Activated CD4-positive, CD25-positive, alpha-beta regulatory T cell treated with anti-CD3 and anti-CD28 coated beads, Interleukin-2, amount 50 U/mL, for 72 hours (primary cell): ENCODE data around the gene SRSF1.
A peak's percentile ranks its signal among the peaks of the same experiment; 100 is the strongest.
"Not testable (repeated sequence)": the region's sequence is repeated elsewhere in the genome, so short reads cannot be mapped to it uniquely, and the experiment has no call there.

Source experiments
- DNase-seq: peaks from one replicate; pipeline ENCODE4 v3.0.0; 2021

SRSF1 gene

GRCh38 chr17:58006924-58007780 is at the start of gene SRSF1:
TSS of gene SRSF1 (minus strand) at chr17:58007246. CDS start at chr17:58007137, 109 bp downstream.
- peak; percentile 97 for DNase-seq

GRCh38 chr17:58056476-58056875 is 49.4 kb upstream of the SRSF1 start:
- DNase-seq = no peak

GRCh38 chr17:58054641-58055040 is 47.6 kb upstream of the SRSF1 start:
- DNase-seq = no peak

GRCh38 chr17:58052945-58053715 is 46.1 kb upstream of the SRSF1 start:
- no peak for DNase-seq

GRCh38 chr17:58052407-58052806 is 45.4 kb upstream of the SRSF1 start:
- DNase-seq = no peak

- DNase-seq = no peak
These were observed 44.4 kb upstream of the SRSF1 start for GRCh38 chr17:58051468-58051867.

- DNase-seq = no peak
These were observed 43.9 kb upstream of the SRSF1 start for GRCh38 chr17:58050966-58051365.

GRCh38 chr17:58049533-58049932 is 42.5 kb upstream of the SRSF1 start:
- no peak for DNase-seq

- DNase-seq = no peak
These were observed 40.5 kb upstream of the SRSF1 start for GRCh38 chr17:58047376-58048150.

GRCh38 chr17:58046239-58047094 is 39.4 kb upstream of the SRSF1 start:
- no peak for DNase-seq

- not testable (repeated sequence) for DNase-seq
These were observed 37.2 kb upstream of the SRSF1 start for GRCh38 chr17:58044256-58044655.

- DNase-seq = no peak
These were observed 36.5 kb upstream of the SRSF1 start for GRCh38 chr17:58043221-58044181.

GRCh38 chr17:58041161-58041560 is 34.1 kb upstream of the SRSF1 start:
- no peak for DNase-seq

- no peak for DNase-seq
These were observed 33.3 kb upstream of the SRSF1 start for GRCh38 chr17:58040386-58040785.

GRCh38 chr17:58039975-58040374 is 32.9 kb upstream of the SRSF1 start:
- DNase-seq = no peak

GRCh38 chr17:58032691-58033415 is 25.8 kb upstream of the SRSF1 start:
- no peak for DNase-seq

- DNase-seq = no peak
These were observed 21.5 kb upstream of the SRSF1 start for GRCh38 chr17:58028578-58028977.

- DNase-seq = no peak
These were observed 13.4 kb upstream of the SRSF1 start for GRCh38 chr17:58020401-58020800.

GRCh38 chr17:58019521-58019920 is 12.5 kb upstream of the SRSF1 start:
- no peak for DNase-seq

- DNase-seq = no peak
These were observed 12.0 kb upstream of the SRSF1 start for GRCh38 chr17:58019039-58019438.
